Measurements from ENCODE around the gene DNAH1.

DNA sequence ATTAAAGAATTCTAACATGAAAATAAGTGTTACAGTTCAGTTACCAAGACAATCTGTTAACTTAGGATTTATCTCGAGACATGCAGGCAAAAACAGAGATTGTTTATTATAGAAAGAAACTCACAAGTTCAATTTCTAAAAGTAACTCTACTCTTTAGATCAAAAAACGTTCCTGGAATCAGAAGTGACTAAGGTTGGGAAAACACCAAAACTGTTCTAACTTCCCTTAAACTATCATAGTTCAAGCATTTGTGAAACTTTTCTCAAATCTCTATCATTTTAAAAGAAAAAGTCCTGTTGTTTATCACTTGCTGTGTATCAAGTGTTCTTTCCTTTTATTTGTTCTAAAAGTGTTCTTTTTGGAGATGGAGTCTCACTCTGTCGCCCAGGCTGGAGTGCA, 46.3 kb upstream of the DNAH1 start:
- TF ChIP-seq, protein P1, sequence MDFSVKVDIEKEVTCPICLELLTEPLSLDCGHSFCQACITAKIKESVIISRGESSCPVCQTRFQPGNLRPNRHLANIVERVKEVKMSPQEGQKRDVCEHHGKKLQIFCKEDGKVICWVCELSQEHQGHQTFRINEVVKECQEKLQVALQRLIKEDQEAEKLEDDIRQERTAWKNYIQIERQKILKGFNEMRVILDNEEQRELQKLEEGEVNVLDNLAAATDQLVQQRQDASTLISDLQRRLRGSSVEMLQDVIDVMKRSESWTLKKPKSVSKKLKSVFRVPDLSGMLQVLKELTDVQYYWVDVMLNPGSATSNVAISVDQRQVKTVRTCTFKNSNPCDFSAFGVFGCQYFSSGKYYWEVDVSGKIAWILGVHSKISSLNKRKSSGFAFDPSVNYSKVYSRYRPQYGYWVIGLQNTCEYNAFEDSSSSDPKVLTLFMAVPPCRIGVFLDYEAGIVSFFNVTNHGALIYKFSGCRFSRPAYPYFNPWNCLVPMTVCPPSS (IDR thresholded peaks at IDR 0.05): no peak
- TF ChIP-seq GABPA (IDR thresholded peaks at IDR 0.05; ENCODE audit: low read depth, low read length) (no peak), GABPA (CRISPR knock-in tag; IDR thresholded peaks at IDR 0.05; ENCODE audit: low read depth) (no peak), CENPBD1 (CRISPR knock-in tag; IDR thresholded peaks at IDR 0.05; ENCODE audit: borderline replicate concordance, low read depth) (no peak), GRHL1 (CRISPR knock-in tag; conservative IDR thresholded peaks at IDR 0.05) (no peak)
